Femur (tissue), 1 donor: Measurements from ENCODE around the gene MIGA1.

Experiments
- DNase-seq: peaks from one replicate; pipeline ENCODE4 v3.0.0-alpha.2; 2017

Gene MIGA1

GRCh38 chr1:77925956-77926355 is 146.5 kb downstream of the MIGA1 start:
- no peak for DNase-seq

- no peak for DNase-seq
Measured at GRCh38 chr1:77926561-77927357, 147.3 kb downstream of the MIGA1 start.

- DNase-seq: no peak
Measured at GRCh38 chr1:77927414-77927813, 148.0 kb downstream of the MIGA1 start.
